Osteoblast (primary cell): ENCODE data around the gene NTRK3. TPM values are rescaled to one million over a fixed set of nuclear protein-coding genes. Genes with fewer than 3 reads are reported as not detected.

ENCODE experiments used
- DNase-seq: peaks from one replicate; pipeline ENCODE4 v3.0.0; 2011; ENCODE audit warnings: low spot score, mixed read lengths; ENCODE audit not compliant: insufficient read length; ENCODE audit errors: missing footprints
- H2AFZ ChIP-seq: 2 replicates; pipeline ENCODE4 v1.6.0; 2011; ENCODE audit warnings: mild to moderate bottlenecking, low read length
- H3K27ac ChIP-seq: 2 replicates; pipeline ENCODE4 v1.5.1; 2011; ENCODE audit warnings: mild to moderate bottlenecking, low read depth, low read length, moderate library complexity
- H3K27me3 ChIP-seq: 2 replicates; pipeline ENCODE4 v1.6.0; 2012; ENCODE audit warnings: mild to moderate bottlenecking, control low read depth, inconsistent platforms, low read length, moderate library complexity; ENCODE audit not compliant: insufficient read depth
- H3K36me3 ChIP-seq: 2 replicates; pipeline ENCODE4 v1.5.1; 2011; ENCODE audit warnings: mild to moderate bottlenecking, low read length, control low read depth, moderate library complexity; ENCODE audit not compliant: insufficient read depth
- H3K4me1 ChIP-seq: 2 replicates; pipeline ENCODE4 v1.5.1; 2011; ENCODE audit warnings: mild to moderate bottlenecking, low read length, control low read depth, moderate library complexity; ENCODE audit not compliant: insufficient read depth
- H3K4me2 ChIP-seq: 2 replicates; pipeline ENCODE4 v1.6.0; 2011; ENCODE audit warnings: mild to moderate bottlenecking, low read length; ENCODE audit not compliant: insufficient read depth
- H3K4me3 ChIP-seq: fragments of 200-600 bp; sonication (generic); 3 replicates; pipeline ENCODE4 v1.5.1; 2012; ENCODE audit warnings: mild to moderate bottlenecking, low read length, inconsistent platforms; ENCODE audit not compliant: insufficient read depth
- H3K79me2 ChIP-seq: 2 replicates; pipeline ENCODE4 v1.6.0; 2012; ENCODE audit warnings: mild to moderate bottlenecking, low read length, control low read depth, inconsistent platforms; ENCODE audit not compliant: insufficient read depth
- H3K9me3 ChIP-seq: 2 replicates; pipeline ENCODE4 v1.5.1; 2011; ENCODE audit warnings: low read depth, low read length, control low read depth
- H4K20me1 ChIP-seq: 2 replicates; pipeline ENCODE4 v1.6.0; 2012; ENCODE audit warnings: mild to moderate bottlenecking, low read length, control low read depth; ENCODE audit not compliant: insufficient read depth
- total RNA-seq: library from RNA; depleted of rRNA; stranded (reverse); fragments of >200 nt; gene quantifications from 2 replicates; pipeline ENCODE4 v1.2.3, GENCODE V29; 2012
- TF ChIP-seq, protein P1 (sequence below): IDR thresholded peaks from 2 replicates; pipeline ENCODE4 v1.5.1; 2011; ENCODE audit warnings: mild to moderate bottlenecking, low read depth, low read length, moderate library complexity; ENCODE audit errors: extremely low read depth

The NTRK3 gene
- total RNA-seq, 1 donor: 0.72 TPM

DNA sequence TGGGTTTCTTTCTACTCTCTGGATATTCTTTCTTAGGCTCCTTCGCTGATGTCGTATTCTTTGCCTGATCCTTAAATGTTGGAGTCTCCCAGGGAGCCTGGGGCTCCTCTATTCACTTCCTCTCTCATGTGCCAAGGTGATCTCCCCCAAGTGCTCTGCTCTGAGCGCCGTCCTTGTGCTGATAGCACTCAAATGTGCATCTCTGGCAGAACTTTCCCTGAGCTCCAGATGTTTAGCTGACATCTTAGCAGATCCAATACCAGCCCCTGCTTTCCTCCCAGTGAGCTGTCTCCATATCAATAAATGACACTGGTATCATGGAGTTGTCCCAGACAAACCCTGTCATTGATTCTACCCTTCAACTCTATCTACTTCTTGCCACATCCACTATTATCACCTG is 62.4 kb downstream of the NTRK3 start:
- H4K20me1 ChIP-seq: no peaks in the 10 kb centered on the region
- H3K36me3 ChIP-seq: no peaks in the 10 kb centered on the region
- H3K27me3 ChIP-seq: no peaks in the 10 kb centered on the region
- H3K27ac ChIP-seq: no peak overlapping the region
- H3K4me2 ChIP-seq: no peak overlapping the region
- no peak for DNase-seq
- no peak overlapping the region for H2AFZ ChIP-seq
- H3K79me2 ChIP-seq: no peaks in the 10 kb centered on the region
- H3K9me3 ChIP-seq: no peaks in the 10 kb centered on the region
- TF ChIP-seq, protein P1, sequence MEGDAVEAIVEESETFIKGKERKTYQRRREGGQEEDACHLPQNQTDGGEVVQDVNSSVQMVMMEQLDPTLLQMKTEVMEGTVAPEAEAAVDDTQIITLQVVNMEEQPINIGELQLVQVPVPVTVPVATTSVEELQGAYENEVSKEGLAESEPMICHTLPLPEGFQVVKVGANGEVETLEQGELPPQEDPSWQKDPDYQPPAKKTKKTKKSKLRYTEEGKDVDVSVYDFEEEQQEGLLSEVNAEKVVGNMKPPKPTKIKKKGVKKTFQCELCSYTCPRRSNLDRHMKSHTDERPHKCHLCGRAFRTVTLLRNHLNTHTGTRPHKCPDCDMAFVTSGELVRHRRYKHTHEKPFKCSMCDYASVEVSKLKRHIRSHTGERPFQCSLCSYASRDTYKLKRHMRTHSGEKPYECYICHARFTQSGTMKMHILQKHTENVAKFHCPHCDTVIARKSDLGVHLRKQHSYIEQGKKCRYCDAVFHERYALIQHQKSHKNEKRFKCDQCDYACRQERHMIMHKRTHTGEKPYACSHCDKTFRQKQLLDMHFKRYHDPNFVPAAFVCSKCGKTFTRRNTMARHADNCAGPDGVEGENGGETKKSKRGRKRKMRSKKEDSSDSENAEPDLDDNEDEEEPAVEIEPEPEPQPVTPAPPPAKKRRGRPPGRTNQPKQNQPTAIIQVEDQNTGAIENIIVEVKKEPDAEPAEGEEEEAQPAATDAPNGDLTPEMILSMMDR: no peak
- H3K4me1 ChIP-seq: no peaks in the 10 kb centered on the region
- no peak overlapping the region for H3K4me3 ChIP-seq

DNA sequence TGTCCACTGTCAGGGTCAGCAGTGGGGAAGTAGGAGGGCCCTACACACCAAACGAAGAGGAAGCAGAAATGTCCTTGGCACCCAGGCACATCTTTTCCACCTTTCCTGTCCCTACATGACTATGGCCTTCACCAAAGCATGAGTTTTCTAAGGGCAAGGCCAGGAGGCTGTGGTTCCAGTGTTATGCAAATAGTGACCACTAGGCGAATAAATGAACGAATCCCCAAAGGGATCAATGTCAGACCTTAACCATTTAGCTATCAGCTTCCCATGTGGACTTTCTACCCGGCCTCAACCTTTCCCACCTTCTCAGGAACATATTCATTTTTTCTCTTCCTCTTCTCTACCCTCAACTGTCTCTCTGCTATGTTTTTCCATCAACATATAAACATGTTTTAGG is 63.1 kb downstream of the NTRK3 start:
- Histone ChIP-seq H2AFZ (no peak overlapping the region), H3K9me3 (no peaks in the 10 kb centered on the region), H3K27ac (no peak overlapping the region), H3K4me2 (no peak overlapping the region), H4K20me1 (no peaks in the 10 kb centered on the region), H3K4me3 (no peak overlapping the region), H3K4me1 (no peaks in the 10 kb centered on the region), H3K79me2 (no peaks in the 10 kb centered on the region), H3K27me3 (no peaks in the 10 kb centered on the region), H3K36me3 (no peaks in the 10 kb centered on the region)
- TF ChIP-seq, protein P1: no peak
- DNase-seq: no peak

DNA sequence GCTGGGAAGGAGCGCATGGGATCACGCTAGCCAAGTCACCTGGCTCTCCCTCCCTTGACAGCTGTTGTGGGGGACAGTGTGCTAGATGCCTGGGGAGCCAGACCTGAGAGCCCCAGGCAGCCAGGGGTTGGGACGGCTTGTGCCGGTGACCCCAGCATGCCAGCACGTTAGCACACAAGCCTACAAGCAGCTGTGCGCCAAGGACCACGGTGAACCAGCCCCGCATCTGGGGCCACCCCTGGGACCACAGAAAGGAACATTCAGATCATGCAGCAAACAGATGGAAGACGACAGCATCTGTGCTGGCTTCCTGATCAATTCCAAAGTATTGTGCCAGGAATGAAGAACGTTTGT is 64.8 kb downstream of the NTRK3 start:
- Histone ChIP-seq H2AFZ (no peak overlapping the region), H3K27me3 (no peaks in the 10 kb centered on the region), H3K4me2 (no peak overlapping the region), H3K79me2 (no peaks in the 10 kb centered on the region), H4K20me1 (no peaks in the 10 kb centered on the region), H3K27ac (no peak overlapping the region), H3K4me3 (no peak overlapping the region), H3K36me3 (no peaks in the 10 kb centered on the region), H3K9me3 (no peaks in the 10 kb centered on the region), H3K4me1 (no peaks in the 10 kb centered on the region)
- no peak for DNase-seq
- TF ChIP-seq, protein P1: no peak

GRCh38 chr15:88190232-88190631 is 66.3 kb downstream of the NTRK3 start:
- H2AFZ ChIP-seq: no peak overlapping the region
- H3K27me3 ChIP-seq: no peaks in the 10 kb centered on the region
- TF ChIP-seq, protein P1: no peak
- no peaks in the 10 kb centered on the region for H4K20me1 ChIP-seq
- DNase-seq: no peak
- no peaks in the 10 kb centered on the region for H3K9me3 ChIP-seq
- H3K36me3 ChIP-seq: no peaks in the 10 kb centered on the region
- H3K79me2 ChIP-seq: no peaks in the 10 kb centered on the region
- no peak overlapping the region for H3K4me2 ChIP-seq
- no peak overlapping the region for H3K27ac ChIP-seq
- H3K4me3 ChIP-seq: no peak overlapping the region
- no peaks in the 10 kb centered on the region for H3K4me1 ChIP-seq
